ENCODE measurements around the gene PPM1E.

PPM1E gene

DNA sequence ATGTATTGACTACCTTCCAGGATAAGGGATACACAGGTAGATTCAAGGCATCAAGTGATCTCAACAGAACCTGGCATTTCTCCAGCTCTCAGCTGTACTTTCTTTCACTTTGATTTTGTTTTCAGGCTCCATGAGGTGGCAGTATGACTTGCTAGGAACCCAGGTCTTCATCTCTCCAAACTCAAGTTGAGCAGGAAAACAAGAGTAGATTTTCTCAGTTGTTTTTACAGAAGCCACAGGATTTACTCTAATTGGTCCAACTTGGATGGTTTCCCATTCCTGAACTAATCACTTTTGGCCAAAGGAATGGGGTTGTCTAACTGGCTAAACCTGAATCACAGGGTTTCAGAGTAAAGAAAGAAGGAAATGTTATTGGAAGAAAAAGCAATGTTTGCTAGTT, 204.4 kb downstream of the PPM1E start:
- TF ChIP-seq POLR2AphosphoS5 (IDR thresholded peaks at IDR 0.05; ENCODE audit: borderline replicate concordance, low read depth, low read length) (no peak), FOXP2 (optimal IDR thresholded peaks at IDR 0.05; ENCODE audit: control extremely low read depth, extremely low read length, insufficient read depth) (no peak), EZH2 (IDR thresholded peaks at IDR 0.05) (no peak)
- no peaks in the 10 kb centered on the region for H3K9me3 ChIP-seq (ENCODE audit: low read depth, low read length)
- H3K9ac ChIP-seq (ENCODE audit: insufficient read length) = no peak overlapping the region
- no peak overlapping the region for H3K27ac ChIP-seq
- H3K36me3 ChIP-seq (ENCODE audit: insufficient read depth, low read length) = no peaks in the 10 kb centered on the region
- no peak overlapping the region for H3K4me3 ChIP-seq
- no peak for DNase-seq (ENCODE audit: low read depth, low spot score)

DNA sequence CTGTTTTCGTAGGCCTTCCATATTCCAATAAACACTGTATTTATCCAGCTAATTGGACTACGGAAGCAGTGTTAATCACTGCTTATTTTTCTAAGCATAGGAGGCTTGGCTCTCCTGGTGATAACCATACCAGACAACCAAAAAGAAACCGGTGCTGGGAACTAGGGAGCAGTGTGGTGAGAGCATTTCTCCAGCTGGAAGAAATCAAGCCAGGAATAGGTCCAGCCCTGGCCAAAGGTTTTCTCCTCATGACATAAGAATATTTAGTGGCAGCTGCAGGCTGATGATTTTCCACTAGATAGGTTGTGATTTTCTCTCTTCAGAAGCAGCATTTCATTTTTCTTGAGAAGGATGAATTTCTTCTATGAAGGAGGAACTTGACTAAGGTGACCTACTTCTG, 209.6 kb downstream of the PPM1E start:
- no peaks in the 10 kb centered on the region for H3K36me3 ChIP-seq (ENCODE audit: insufficient read depth, low read length)
- H3K27ac ChIP-seq = no peak overlapping the region
- H3K9ac ChIP-seq (ENCODE audit: insufficient read length) = no peak overlapping the region
- TF ChIP-seq EZH2 (IDR thresholded peaks at IDR 0.05) (no peak), POLR2AphosphoS5 (IDR thresholded peaks at IDR 0.05; ENCODE audit: borderline replicate concordance, low read depth, low read length) (no peak), FOXP2 (optimal IDR thresholded peaks at IDR 0.05; ENCODE audit: control extremely low read depth, extremely low read length, insufficient read depth) (no peak)
- no peak overlapping the region for H3K4me3 ChIP-seq
- no peak for DNase-seq (ENCODE audit: low read depth, low spot score)
- H3K9me3 ChIP-seq (ENCODE audit: low read depth, low read length) = no peaks in the 10 kb centered on the region

DNA sequence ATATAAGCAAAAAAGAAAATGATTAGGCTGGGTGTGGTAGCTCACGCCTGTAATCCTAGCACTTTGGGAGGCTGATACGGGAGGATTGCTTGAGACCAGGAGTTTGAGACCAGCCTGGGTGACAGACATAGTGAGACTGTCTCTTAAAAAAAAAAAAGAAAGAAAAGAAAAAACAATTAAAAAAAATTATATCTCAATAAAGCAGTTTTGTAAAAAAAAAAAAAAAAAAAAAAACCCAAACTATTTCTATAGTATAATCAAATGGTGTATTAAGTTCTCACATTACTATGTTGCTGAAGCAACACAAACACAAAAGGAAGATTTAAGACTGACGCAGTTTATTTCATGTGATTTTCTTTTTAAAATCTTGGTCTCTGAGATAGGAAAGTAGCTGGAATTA, 210.6 kb downstream of the PPM1E start:
- H3K9ac ChIP-seq (ENCODE audit: insufficient read length) = no peak overlapping the region
- no peaks in the 10 kb centered on the region for H3K9me3 ChIP-seq (ENCODE audit: low read depth, low read length)
- no peak for DNase-seq (ENCODE audit: low read depth, low spot score)
- no peak overlapping the region for H3K4me3 ChIP-seq
- TF ChIP-seq POLR2AphosphoS5 (IDR thresholded peaks at IDR 0.05; ENCODE audit: borderline replicate concordance, low read depth, low read length) (no peak), EZH2 (IDR thresholded peaks at IDR 0.05) (no peak), FOXP2 (optimal IDR thresholded peaks at IDR 0.05; ENCODE audit: control extremely low read depth, extremely low read length, insufficient read depth) (no peak)
- no peak overlapping the region for H3K27ac ChIP-seq
- H3K36me3 ChIP-seq (ENCODE audit: insufficient read depth, low read length) = no peaks in the 10 kb centered on the region

DNA sequence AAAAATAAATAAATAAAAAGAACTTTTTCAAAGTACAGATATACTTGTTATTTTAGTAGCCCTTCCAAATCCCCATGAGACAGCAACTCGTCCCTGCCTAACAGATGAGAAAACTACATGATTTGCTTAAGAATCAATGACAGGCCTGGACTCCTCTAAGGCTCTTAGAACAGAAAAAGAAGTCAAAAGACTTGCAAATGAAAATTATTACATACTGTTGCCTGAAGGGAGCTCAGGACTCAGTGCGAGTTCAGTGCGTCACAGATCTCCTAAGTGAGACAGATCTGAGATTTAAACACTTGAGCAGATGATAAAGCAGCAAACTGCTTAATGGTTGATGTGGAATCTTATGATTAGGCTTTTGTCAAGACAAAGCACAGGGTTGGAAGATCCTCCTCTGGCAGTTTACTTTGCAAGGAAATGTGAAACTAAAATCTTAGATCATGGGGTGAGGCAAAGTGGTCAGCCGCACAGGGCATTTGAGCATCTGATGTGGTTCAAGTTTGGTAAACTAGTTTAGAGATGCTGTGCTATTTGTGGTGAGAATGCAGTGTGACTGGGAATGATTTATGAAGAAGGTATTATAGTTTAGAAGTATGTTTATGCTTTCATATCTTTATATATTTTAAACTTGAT, 212.9 kb downstream of the PPM1E start:
- TF ChIP-seq POLR2AphosphoS5 (IDR thresholded peaks at IDR 0.05; ENCODE audit: borderline replicate concordance, low read depth, low read length) = no peak
- no peak for TF ChIP-seq EZH2 (IDR thresholded peaks at IDR 0.05)
- TF ChIP-seq FOXP2 (optimal IDR thresholded peaks at IDR 0.05; ENCODE audit: control extremely low read depth, extremely low read length, insufficient read depth) = no peak
- no peak overlapping the region for H3K27ac ChIP-seq

DNA sequence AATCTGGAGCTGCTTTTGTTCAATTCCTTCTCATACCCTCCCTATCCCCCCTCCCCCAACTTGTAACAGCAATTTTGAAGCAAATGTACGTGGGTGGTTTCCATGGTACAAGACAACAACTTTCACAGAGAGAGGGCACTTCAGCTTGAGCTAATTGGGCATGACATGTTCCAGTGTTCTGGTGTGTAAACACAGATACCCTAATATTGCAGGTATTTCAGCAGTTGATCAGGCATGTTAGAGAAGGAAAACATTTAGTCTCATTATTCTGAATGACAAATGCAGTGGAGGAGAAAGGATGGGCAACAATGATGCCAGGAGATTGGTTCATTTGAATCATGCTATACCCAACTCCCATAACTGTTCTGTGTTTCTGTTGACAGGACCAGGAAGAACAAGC, 213.5 kb downstream of the PPM1E start:
- H3K36me3 ChIP-seq (ENCODE audit: insufficient read depth, low read length) = no peaks in the 10 kb centered on the region
- no peaks in the 10 kb centered on the region for H3K9me3 ChIP-seq (ENCODE audit: low read depth, low read length)
- no peak overlapping the region for H3K27ac ChIP-seq
- no peak for DNase-seq (ENCODE audit: low read depth, low spot score)
- no peak overlapping the region for H3K4me3 ChIP-seq
- H3K9ac ChIP-seq (ENCODE audit: insufficient read length) = no peak overlapping the region
- no peak for TF ChIP-seq FOXP2 (optimal IDR thresholded peaks at IDR 0.05; ENCODE audit: control extremely low read depth, extremely low read length, insufficient read depth)
- TF ChIP-seq EZH2 (IDR thresholded peaks at IDR 0.05) = no peak
- no peak for TF ChIP-seq POLR2AphosphoS5 (IDR thresholded peaks at IDR 0.05; ENCODE audit: borderline replicate concordance, low read depth, low read length)

More for the DNA sequence above, 212.9 kb downstream of the PPM1E start:
- Histone ChIP-seq H3K4me3 (no peak overlapping the region), H3K9ac (ENCODE audit: insufficient read length) (no peak overlapping the region), H3K36me3 (ENCODE audit: insufficient read depth, low read length) (no peaks in the 10 kb centered on the region), H3K9me3 (ENCODE audit: low read depth, low read length) (no peaks in the 10 kb centered on the region)
- no peak for DNase-seq (ENCODE audit: low read depth, low spot score)

DNA sequence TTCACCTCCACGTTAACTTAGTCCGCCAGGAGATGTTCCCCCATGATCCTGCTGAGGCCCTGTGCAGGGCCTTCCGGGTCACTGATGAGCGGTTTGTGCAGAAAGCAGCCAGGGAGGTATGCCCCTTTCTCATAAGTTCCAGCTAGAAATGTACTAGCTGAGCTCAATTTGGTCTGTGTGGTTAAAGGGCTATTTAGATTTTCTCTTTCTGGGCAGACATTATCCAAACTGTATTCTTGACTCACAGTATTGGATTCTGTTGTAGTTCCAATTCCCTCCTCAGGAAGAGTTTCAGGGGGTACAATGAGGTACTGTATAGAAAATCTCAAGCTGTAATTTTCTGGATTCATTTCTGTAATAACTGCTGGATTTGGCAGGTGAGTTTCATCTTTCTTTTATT, 214.0 kb downstream of the PPM1E start:
- H3K4me3 ChIP-seq = no peak overlapping the region
- no peak overlapping the region for H3K27ac ChIP-seq
- no peaks in the 10 kb centered on the region for H3K36me3 ChIP-seq (ENCODE audit: insufficient read depth, low read length)
- DNase-seq (ENCODE audit: low read depth, low spot score) = no peak
- TF ChIP-seq POLR2AphosphoS5 (IDR thresholded peaks at IDR 0.05; ENCODE audit: borderline replicate concordance, low read depth, low read length) (no peak), FOXP2 (optimal IDR thresholded peaks at IDR 0.05; ENCODE audit: control extremely low read depth, extremely low read length, insufficient read depth) (no peak), EZH2 (IDR thresholded peaks at IDR 0.05) (no peak)
- no peak overlapping the region for H3K9ac ChIP-seq (ENCODE audit: insufficient read length)
- no peaks in the 10 kb centered on the region for H3K9me3 ChIP-seq (ENCODE audit: low read depth, low read length)

DNA sequence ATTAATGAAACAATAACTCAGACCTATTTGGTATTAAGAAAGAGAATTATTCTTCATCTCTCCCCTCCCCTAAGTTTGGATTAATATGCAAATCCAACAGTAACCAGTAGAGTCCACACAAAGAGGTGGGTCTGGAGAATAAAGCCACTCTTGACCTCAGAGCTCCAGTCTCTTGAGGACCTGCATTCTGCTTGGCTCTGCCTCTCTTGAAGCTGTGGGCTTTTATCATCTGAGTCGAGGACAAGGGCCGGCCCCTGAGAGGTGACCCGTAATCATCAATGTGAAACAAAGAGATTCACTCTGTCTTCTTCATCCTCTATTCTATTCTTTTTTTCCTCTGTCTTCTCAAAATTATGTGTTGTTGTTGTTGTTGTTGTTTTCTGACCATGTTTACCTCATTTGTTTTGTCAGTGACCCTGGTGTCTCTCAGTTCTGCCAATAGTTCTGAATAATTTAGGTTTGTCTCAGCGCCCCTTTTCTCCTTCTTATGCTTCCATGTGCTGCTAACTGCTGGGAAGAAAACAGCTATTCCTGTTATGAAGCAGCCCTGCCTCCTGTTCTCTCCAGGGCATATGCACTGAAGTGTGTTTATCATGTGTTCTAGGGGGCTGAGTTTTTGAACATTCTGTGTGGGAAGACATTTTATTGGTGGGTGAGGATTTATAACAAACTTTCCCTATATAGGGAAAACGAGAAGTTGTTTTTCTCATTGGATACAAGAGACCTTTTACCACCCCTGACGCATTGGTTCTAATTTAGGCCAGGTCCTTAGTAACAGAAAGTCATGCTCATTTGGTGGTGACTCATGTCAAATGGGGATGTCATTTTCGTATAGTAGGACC, 215.2 kb downstream of the PPM1E start:
- H3K4me3 ChIP-seq = no peak overlapping the region
- H3K27ac ChIP-seq = no peak overlapping the region
- no peak for DNase-seq (ENCODE audit: low read depth, low spot score)
- H3K9me3 ChIP-seq (ENCODE audit: low read depth, low read length) = no peaks in the 10 kb centered on the region
- H3K9ac ChIP-seq (ENCODE audit: insufficient read length) = no peak overlapping the region
- no peak for TF ChIP-seq EZH2 (IDR thresholded peaks at IDR 0.05)
- no peak for TF ChIP-seq POLR2AphosphoS5 (IDR thresholded peaks at IDR 0.05; ENCODE audit: borderline replicate concordance, low read depth, low read length)
- no peak for TF ChIP-seq FOXP2 (optimal IDR thresholded peaks at IDR 0.05; ENCODE audit: control extremely low read depth, extremely low read length, insufficient read depth)
- H3K36me3 ChIP-seq (ENCODE audit: insufficient read depth, low read length) = no peaks in the 10 kb centered on the region

DNA sequence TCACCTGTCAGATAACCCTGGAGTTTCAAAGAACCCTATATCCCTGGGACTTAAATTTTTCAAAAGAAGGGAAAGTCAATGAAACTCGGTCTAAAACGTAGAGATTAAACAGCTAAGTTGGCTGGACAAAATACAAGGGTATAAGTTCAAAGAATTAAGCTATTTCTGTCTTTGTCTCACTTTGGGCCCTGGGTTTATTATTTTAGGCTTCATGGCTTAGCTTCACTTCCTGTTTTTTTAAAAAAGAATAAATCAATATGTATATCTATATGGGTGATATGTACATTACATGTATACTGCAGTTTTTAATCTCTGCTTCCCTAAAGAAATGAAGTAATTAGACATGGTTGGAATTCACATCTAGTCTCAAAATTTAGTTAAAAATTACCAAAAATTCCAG, 218.7 kb downstream of the PPM1E start:
- Histone ChIP-seq H3K9ac (ENCODE audit: insufficient read length) (no peak overlapping the region), H3K27ac (no peak overlapping the region), H3K36me3 (ENCODE audit: insufficient read depth, low read length) (no peaks in the 10 kb centered on the region), H3K9me3 (ENCODE audit: low read depth, low read length) (no peaks in the 10 kb centered on the region), H3K4me3 (no peak overlapping the region)
- TF ChIP-seq EZH2 (IDR thresholded peaks at IDR 0.05) = no peak
- TF ChIP-seq POLR2AphosphoS5 (IDR thresholded peaks at IDR 0.05; ENCODE audit: borderline replicate concordance, low read depth, low read length) = no peak
- TF ChIP-seq FOXP2 (optimal IDR thresholded peaks at IDR 0.05; ENCODE audit: control extremely low read depth, extremely low read length, insufficient read depth) = no peak
- no peak for DNase-seq (ENCODE audit: low read depth, low spot score)
